ENCODE results near the gene PPP1R14C.

PPP1R14C gene

DNA sequence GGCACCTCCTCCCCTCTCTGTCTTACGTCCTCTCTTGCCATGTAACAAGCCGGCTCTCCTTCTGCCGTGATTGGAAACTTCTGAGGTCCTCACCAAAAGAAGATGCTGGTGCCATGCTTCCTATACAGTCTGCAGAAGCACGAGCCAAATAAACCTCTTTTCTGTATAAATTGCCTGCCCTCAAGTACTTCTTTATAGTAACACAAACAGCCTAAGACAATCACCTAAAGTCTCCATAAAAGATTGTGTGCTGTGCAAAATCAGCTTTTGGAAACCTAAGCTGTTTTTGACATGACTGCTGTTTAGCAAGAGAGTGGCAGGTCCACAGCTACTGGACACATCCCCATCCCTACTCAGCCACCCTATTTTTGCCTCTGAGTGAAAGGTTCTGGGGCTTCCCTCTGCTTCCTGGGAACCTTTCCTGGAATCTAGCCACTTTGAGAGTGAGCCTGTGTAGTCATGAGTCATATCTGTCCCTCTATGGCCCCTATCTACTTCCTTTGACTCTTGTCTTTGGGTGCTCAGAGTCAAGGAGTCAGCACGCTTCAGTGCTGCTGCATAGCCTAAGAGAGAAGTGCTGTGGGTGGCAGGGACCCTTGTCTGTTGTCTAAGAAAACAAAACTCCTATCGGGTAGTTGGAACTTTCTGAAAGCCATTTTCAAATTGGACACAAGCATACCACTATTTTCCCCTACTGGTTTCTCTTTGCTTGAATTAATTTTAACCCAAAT is 110.0 kb downstream of the PPP1R14C start:
- DNase-seq: no peak
- TF ChIP-seq, protein P1, sequence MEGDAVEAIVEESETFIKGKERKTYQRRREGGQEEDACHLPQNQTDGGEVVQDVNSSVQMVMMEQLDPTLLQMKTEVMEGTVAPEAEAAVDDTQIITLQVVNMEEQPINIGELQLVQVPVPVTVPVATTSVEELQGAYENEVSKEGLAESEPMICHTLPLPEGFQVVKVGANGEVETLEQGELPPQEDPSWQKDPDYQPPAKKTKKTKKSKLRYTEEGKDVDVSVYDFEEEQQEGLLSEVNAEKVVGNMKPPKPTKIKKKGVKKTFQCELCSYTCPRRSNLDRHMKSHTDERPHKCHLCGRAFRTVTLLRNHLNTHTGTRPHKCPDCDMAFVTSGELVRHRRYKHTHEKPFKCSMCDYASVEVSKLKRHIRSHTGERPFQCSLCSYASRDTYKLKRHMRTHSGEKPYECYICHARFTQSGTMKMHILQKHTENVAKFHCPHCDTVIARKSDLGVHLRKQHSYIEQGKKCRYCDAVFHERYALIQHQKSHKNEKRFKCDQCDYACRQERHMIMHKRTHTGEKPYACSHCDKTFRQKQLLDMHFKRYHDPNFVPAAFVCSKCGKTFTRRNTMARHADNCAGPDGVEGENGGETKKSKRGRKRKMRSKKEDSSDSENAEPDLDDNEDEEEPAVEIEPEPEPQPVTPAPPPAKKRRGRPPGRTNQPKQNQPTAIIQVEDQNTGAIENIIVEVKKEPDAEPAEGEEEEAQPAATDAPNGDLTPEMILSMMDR (IDR thresholded peaks at IDR 0.05; ENCODE audit: low read depth, low read length): no peak

DNA sequence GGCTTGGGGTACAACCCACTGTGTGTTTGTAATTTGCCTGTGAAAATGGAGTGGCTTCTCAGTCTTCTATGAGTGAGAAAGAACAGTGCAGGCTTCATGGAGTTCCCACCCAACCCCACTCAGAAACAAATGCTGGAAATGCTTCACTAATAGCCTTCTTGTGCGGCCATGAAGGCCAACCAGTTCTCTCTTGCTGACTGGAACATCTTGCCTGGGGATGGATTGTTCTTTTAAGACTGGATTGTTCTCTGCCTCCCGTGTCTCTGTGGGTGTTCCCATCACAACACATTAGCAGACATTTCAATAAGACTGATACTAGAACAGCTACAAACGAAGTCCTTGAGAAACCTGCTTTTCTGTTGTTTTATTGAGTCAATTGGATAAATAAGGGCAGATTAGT is 110.6 kb downstream of the PPP1R14C start:
- no peak for DNase-seq
- Histone ChIP-seq H3K4me3 (ENCODE audit: low read depth, low read length) (no peak overlapping the region), H3K36me3 (no peaks in the 10 kb centered on the region), H3K4me1 (no peaks in the 10 kb centered on the region), H3K27me3 (0 out of 2 replicates have a peak, but pooled peaks cover 5% of the 10 kb centered on the region), H3K9me3 (no peaks in the 10 kb centered on the region)
- TF ChIP-seq, protein P1 (IDR thresholded peaks at IDR 0.05; ENCODE audit: low read depth, low read length): no peak

More for the DNA sequence above, 110.0 kb downstream of the PPP1R14C start:
- Histone ChIP-seq H3K4me1 (no peaks in the 10 kb centered on the region), H3K36me3 (no peaks in the 10 kb centered on the region), H3K9me3 (no peaks in the 10 kb centered on the region), H3K4me3 (ENCODE audit: low read depth, low read length) (no peak overlapping the region), H3K27me3 (0 out of 2 replicates have a peak, but pooled peaks cover 5% of the 10 kb centered on the region)

DNA sequence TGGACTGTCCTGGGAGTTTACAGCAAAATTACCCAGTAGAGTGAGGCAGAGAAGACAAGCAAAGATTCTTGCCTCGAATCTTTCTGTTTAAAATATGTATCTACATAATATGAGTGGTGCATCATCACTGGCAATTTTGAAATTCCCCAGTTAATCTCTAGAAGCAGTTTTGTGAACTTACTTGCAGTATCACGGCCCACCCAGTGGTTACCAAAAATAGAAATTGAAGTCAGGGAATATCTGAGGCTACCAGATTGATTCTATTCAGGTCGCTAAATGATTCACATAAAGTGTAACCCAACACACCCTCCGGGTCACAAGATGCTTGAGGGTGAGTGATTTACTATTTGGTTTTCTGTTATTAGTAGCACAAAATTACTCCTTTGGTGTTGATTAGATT is 111.9 kb downstream of the PPP1R14C start:
- Histone ChIP-seq H3K9me3 (no peaks in the 10 kb centered on the region), H3K4me3 (ENCODE audit: low read depth, low read length) (no peak overlapping the region), H3K36me3 (no peaks in the 10 kb centered on the region), H3K27me3 (0 out of 2 replicates have a peak, but pooled peaks cover 5% of the 10 kb centered on the region), H3K4me1 (no peaks in the 10 kb centered on the region)
- TF ChIP-seq, protein P1 (IDR thresholded peaks at IDR 0.05; ENCODE audit: low read depth, low read length): no peak
- no peak for DNase-seq

DNA sequence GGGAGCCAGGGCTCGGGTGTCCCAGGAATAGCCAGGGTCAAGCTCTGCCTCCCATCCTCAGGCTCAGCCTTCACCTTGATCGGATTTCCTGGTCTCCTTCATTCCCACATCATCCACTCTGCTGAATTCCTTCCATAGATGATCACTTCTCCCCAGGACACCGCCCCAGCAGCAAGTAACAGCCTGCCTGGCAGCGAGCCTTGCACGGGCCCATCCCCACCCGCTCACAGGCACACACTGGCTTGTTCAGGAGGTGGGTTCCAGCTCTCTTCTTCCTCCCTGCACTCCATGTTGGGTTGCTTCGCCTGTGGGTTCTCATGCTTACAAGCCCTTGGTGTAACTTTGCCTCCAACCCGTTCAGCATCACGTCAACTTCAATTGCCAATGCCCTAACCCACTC is 113.0 kb downstream of the PPP1R14C start:
- no peaks in the 10 kb centered on the region for H3K9me3 ChIP-seq
- DNase-seq: no peak
- no peak overlapping the region for H3K4me3 ChIP-seq (ENCODE audit: low read depth, low read length)
- TF ChIP-seq, protein P1 (IDR thresholded peaks at IDR 0.05; ENCODE audit: low read depth, low read length): no peak
- no peaks in the 10 kb centered on the region for H3K4me1 ChIP-seq
- no peaks in the 10 kb centered on the region for H3K36me3 ChIP-seq
- 0 out of 2 replicates have a peak, but pooled peaks cover 5% of the 10 kb centered on the region for H3K27me3 ChIP-seq

DNA sequence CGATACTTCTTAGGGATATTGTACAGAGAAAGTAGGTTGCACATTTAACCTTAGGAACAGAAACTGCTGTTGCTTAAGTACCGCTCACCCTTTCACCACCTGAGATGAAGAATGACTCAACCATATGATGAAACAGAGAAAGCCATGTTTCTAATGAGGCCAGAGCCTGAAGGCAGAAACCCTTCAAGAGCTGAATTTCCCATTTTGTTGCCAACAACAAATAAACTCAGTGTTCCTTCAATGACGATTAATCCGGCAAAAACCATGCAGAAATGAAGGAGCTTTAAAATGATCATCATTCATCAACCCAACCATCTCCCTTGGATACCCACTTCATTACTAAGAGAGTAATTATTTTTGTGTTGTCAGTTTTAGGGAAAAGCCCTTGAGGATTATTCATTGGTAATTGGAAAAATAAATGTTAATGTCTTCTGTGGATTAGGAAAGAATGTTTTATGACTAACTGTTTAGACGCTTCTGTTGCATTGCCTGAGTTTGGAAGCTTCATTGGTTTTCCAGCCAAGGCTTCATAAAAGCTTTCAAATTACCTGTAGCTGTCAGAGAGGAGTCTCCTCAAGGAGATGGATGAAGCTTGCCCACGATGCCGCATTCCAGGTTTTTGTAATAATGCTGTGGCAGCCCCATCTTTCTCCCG is 113.9 kb downstream of the PPP1R14C start:
- H3K36me3 ChIP-seq: no peaks in the 10 kb centered on the region
- H3K27me3 ChIP-seq: 0 out of 2 replicates have a peak, but pooled peaks cover 5% of the 10 kb centered on the region
- no peak for DNase-seq
- TF ChIP-seq, protein P1 (IDR thresholded peaks at IDR 0.05; ENCODE audit: low read depth, low read length): no peak
- no peak overlapping the region for H3K4me3 ChIP-seq (ENCODE audit: low read depth, low read length)
- no peaks in the 10 kb centered on the region for H3K9me3 ChIP-seq
- H3K4me1 ChIP-seq: no peaks in the 10 kb centered on the region

DNA sequence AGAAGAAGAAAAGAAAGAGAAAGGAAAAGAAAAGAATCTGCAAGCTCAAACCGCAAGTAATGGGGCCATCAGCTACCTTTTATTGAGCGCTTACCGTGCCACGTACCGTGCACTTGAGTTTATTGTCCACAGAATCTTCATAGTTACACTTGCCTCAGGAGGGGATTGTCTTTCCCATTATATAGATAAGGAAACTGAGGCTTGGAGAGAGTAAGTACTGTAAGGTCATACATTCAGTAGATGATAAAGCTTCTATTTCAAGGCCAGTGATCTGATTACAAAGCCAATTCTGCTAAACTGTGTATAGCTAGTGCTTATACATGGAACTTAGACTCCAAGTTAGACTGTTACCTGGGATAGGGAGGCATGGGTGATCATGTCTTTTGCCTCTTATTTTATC is 115.5 kb downstream of the PPP1R14C start:
- no peak for DNase-seq
- TF ChIP-seq, protein P1 (IDR thresholded peaks at IDR 0.05; ENCODE audit: low read depth, low read length): no peak

More for the DNA sequence above, 115.5 kb downstream of the PPP1R14C start:
- Histone ChIP-seq H3K27me3 (0 out of 2 replicates have a peak, but pooled peaks cover 5% of the 10 kb centered on the region), H3K9me3 (no peaks in the 10 kb centered on the region), H3K4me1 (no peaks in the 10 kb centered on the region), H3K4me3 (ENCODE audit: low read depth, low read length) (no peak overlapping the region), H3K36me3 (no peaks in the 10 kb centered on the region)
